A673 (cell line): ENCODE results near the gene TXNDC15. TPM values are rescaled to one million over a fixed set of nuclear protein-coding genes. Genes with fewer than 3 reads are reported as not detected.

Source experiments
- BruUV-seq: library from RNA; stranded (reverse); fragments of 400-500 nt; replicated peaks from 2 replicates; lab custom pipeline; 2021; lab: Mats Ljungman, UMichigan
- CTCF ChIA-PET: fragments of 300-600 bp; sonication (Branson Sonifier 250); formaldehyde crosslinking; loops from one replicate; lab custom pipeline; 2022; ENCODE audit warnings: antibody characterized with exemption; lab: Charles Lee
- POLR2A ChIA-PET: fragments of 300-600 bp; sonication (Branson Sonifier 250); formaldehyde crosslinking; loops from one replicate; lab custom pipeline; 2022; ENCODE audit warnings: antibody characterized with exemption; ENCODE audit not compliant: low non-redundant PET; lab: Charles Lee
- DNase-seq: peaks from one replicate; pipeline ENCODE4 v3.0.0-alpha.2; 2015; ENCODE audit warnings: low spot score
- H3K27ac ChIP-seq: fragments of 200-600 bp; sonication (generic); 2 replicates; pipeline ENCODE4 v1.5.1; 2016; ENCODE audit warnings: mixed run types, low read depth, mild to moderate bottlenecking, mixed read lengths, antibody characterized with exemption, low read length; ENCODE audit not compliant: poor library complexity, severe bottlenecking
- H3K27me3 ChIP-seq: fragments of 200-600 bp; sonication (generic); replicated peaks from 2 replicates; pipeline ENCODE4 v1.6.1; 2017; ENCODE audit warnings: mixed run types, low read depth, mild to moderate bottlenecking, mixed read lengths, antibody characterized with exemption, low read length; ENCODE audit not compliant: insufficient read depth, poor library complexity
- H3K36me3 ChIP-seq: fragments of 200-600 bp; sonication (generic); 2 replicates; pipeline ENCODE4 v1.6.1; 2016; ENCODE audit warnings: mixed run types, mild to moderate bottlenecking, mixed read lengths, antibody characterized with exemption, low read length; ENCODE audit not compliant: insufficient read depth, poor library complexity, severe bottlenecking
- H3K4me1 ChIP-seq: fragments of 200-600 bp; sonication (generic); 2 replicates; pipeline ENCODE4 v1.6.1; 2017; ENCODE audit warnings: mixed run types, mild to moderate bottlenecking, mixed read lengths, antibody characterized with exemption, low read length; ENCODE audit not compliant: insufficient read depth, poor library complexity, severe bottlenecking
- H3K4me3 ChIP-seq: fragments of 200-600 bp; sonication (generic); 2 replicates; pipeline ENCODE4 v1.5.1; 2016; ENCODE audit warnings: low read depth, mixed run types, mild to moderate bottlenecking, mixed read lengths, low read length; ENCODE audit not compliant: poor library complexity, severe bottlenecking
- H3K9me3 ChIP-seq: fragments of 200-600 bp; sonication (generic); 2 replicates; pipeline ENCODE4 v1.6.1; 2016; ENCODE audit warnings: mixed run types, low read depth, mild to moderate bottlenecking, mixed read lengths, antibody characterized with exemption, low read length; ENCODE audit not compliant: poor library complexity, severe bottlenecking
- EZH2 ChIP-seq: fragments of 200-600 bp; sonication (generic); IDR thresholded peaks from 2 replicates; pipeline ENCODE4 v1.6.1; 2017; ENCODE audit warnings: borderline replicate concordance, low read depth, mild to moderate bottlenecking, mixed read lengths, antibody characterized with exemption, low read length; ENCODE audit not compliant: poor library complexity, severe bottlenecking
- intact Hi-C: fragments of 100-400 bp; cut with micrococcal nuclease; formaldehyde crosslinking; loops from one replicate; pipeline ENCODE4 v1.10.0; 2022; ENCODE audit not compliant: unreplicated experiment
- total RNA-seq: library from RNA; stranded (reverse); gene quantifications from 2 replicates; pipeline ENCODE4 v1.2.3, GENCODE V29; 2021
- TF ChIP-seq, protein P1 (sequence below): fragments of 300-800, 200-600 bp; sonication (generic); conservative IDR thresholded peaks from 2 replicates; pipeline ENCODE4 v1.5.1; 2017; ENCODE audit warnings: low read depth, mild to moderate bottlenecking, antibody characterized with exemption, low read length, moderate library complexity, mixed read lengths

The TXNDC15 gene
- total RNA-seq, 1 experiment from 2014 or later = 42.0 TPM

DNA sequence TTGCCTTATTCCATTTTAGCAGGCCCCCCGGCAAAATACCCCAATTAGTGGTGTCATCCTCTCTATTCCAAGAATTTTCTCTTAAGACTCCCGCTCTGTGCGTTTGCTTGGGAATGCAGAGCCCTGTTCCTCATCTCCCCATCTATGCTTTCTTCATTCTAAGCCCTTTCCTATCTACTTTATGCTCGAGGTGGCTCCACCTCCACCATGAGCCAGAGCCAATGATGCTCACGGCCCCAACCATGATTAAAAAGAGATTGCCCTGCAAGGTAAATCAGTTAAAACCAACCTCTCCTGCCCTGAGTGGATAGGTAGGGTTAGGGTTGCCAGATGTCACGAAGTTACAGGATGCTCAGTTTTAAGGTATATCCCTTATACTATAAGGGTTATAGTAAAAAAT, 677 bp upstream of the TXNDC15 start:
- Histone ChIP-seq H3K27ac (peak overlapping the region; percentile 97), H3K9me3 (no peaks in the 10 kb centered on the region), H3K36me3 (no peaks in the 10 kb centered on the region), H3K27me3 (no peaks in the 10 kb centered on the region), H3K4me1 (peaks cover 10% of the 10 kb centered on the region), H3K4me3 (peak overlapping the region; percentile 71)
- TSS peak; percentile 88 for BruUV-seq
- peak; percentile 14 for DNase-seq
- intact Hi-C loops = no loop called here
- TF ChIP-seq, protein P1, sequence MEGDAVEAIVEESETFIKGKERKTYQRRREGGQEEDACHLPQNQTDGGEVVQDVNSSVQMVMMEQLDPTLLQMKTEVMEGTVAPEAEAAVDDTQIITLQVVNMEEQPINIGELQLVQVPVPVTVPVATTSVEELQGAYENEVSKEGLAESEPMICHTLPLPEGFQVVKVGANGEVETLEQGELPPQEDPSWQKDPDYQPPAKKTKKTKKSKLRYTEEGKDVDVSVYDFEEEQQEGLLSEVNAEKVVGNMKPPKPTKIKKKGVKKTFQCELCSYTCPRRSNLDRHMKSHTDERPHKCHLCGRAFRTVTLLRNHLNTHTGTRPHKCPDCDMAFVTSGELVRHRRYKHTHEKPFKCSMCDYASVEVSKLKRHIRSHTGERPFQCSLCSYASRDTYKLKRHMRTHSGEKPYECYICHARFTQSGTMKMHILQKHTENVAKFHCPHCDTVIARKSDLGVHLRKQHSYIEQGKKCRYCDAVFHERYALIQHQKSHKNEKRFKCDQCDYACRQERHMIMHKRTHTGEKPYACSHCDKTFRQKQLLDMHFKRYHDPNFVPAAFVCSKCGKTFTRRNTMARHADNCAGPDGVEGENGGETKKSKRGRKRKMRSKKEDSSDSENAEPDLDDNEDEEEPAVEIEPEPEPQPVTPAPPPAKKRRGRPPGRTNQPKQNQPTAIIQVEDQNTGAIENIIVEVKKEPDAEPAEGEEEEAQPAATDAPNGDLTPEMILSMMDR = no peak
- TF ChIP-seq EZH2 = no peak
- ChIA-PET POLR2A (no interaction called here), CTCF (no interaction called here)

DNA sequence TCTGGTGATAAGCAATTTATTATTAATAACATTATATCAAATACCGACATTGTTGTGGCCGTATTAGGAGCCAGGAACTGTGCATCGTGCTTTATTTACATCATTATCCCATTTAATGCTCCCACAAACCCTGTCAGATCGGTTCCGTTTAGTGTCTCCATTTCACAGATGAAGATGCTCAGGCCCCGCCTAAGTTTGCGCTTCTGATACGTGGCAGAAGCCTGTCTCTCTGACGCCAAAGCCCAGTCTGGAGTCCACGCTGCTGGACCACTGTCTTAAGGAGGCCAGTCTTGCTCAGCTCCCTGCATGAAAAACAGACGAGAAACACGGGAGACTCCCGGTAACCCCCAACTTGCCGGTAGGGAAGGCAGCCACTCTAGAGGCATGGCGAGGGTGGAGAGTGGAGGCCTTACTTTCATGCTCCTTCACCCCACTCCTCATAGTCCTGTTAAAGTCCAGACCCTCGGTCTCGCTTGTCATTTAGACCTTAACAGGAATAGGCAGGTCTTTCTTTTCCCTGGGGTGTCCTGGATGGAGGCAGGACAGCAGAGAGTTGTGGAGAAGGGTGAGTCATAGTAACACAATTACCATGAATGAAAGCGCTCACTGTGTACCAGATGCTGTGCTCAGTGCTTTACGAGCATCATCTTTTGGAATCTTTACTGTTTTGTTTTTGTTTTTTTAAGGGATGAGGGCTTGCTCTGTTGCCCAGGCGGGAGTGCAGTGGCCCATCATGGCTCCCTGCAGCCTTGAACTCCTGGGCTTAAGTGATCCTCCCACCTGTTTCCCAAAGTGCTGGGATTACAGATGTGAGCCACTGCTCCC, 872 bp downstream of the TXNDC15 start:
- intact Hi-C loops = loop anchor here (2.0 kb wide), 1 partner anchor 30 kb away; the partner anchor contains the start of gene PCBD2
- no TSS peak for BruUV-seq
- Histone ChIP-seq H3K9me3 (no peaks in the 10 kb centered on the region), H3K27ac (peak overlapping the region; percentile 97), H3K4me3 (peak overlapping the region; percentile 71), H3K36me3 (no peaks in the 10 kb centered on the region), H3K4me1 (peaks cover 10% of the 10 kb centered on the region), H3K27me3 (no peaks in the 10 kb centered on the region)
- peak; percentile 57 for DNase-seq
- no peak for TF ChIP-seq EZH2
- TF ChIP-seq, protein P1 = no peak
- CTCF ChIA-PET = interaction anchor here (1.5 kb wide), 1 partner anchor 29 kb away, joined by 4 read pairs; the partner anchor contains the start of gene PCBD2
- POLR2A ChIA-PET = no interaction called here

- H3K27me3 ChIP-seq = no peaks in the 10 kb centered on the region
- POLR2A ChIA-PET = interaction anchor here (0.6 kb wide), 1 partner anchor 611 kb away, joined by 8 read pairs; no protein-coding TSS in a partner anchor
- TF ChIP-seq, protein P1 = no peak
- TF ChIP-seq EZH2 = no peak
- CTCF ChIA-PET = no interaction called here
- intact Hi-C loops = no loop called here
- no peak for DNase-seq
- H3K4me3 ChIP-seq = no peak overlapping the region
- H3K4me1 ChIP-seq = peaks cover 10% of the 10 kb centered on the region
- H3K9me3 ChIP-seq = no peaks in the 10 kb centered on the region
- H3K36me3 ChIP-seq = no peaks in the 10 kb centered on the region
- BruUV-seq = no TSS peak
- H3K27ac ChIP-seq = no peak overlapping the region
These were observed 3.0 kb downstream of the TXNDC15 start for GRCh38 chr5:134877159-134877558.
